Esophagus muscularis mucosa (tissue), 4 donors: ENCODE data around the gene TTYH3. TPM values are rescaled to one million over a fixed set of nuclear protein-coding genes. Genes with fewer than 3 reads are reported as not detected.

Experiments
- DNase-seq: peaks from one replicate; pipeline ENCODE4 v3.0.0-alpha.2; 2017; ENCODE audit errors: extremely low spot score
- H3K27ac ChIP-seq, 4 donors: fragments of 200-600 bp; sonication (generic); replicated peaks in 1 of 4; 1 replicate in 3 of 4; 2 replicates in 1 of 4; pipeline ENCODE4 v1.5.1; 2016 to 2019; ENCODE audit warnings: mild to moderate bottlenecking in 1 of 4
- H3K27me3 ChIP-seq, 4 donors: fragments of 200-600 bp; sonication (generic); one replicate each; pipeline versions ENCODE4 v1.5.1 to v1.6.0; 2016 to 2019
- H3K36me3 ChIP-seq, 4 donors: fragments of 200-600 bp; sonication (generic); one replicate each; pipeline ENCODE4 v1.5.1; 2016 to 2019
- H3K4me1 ChIP-seq, 4 donors: fragments of 200-600 bp; sonication (generic); one replicate each; pipeline ENCODE4 v1.5.1; 2016 to 2019
- H3K4me3 ChIP-seq, 4 donors: fragments of 200-600 bp; sonication (generic); 1 replicate in 2 of 4; 2 replicates in 2 of 4; pipeline ENCODE4 v1.5.1; 2016 to 2019; ENCODE audit warnings: mild to moderate bottlenecking in 4 of 4, moderate library complexity in 1 of 4
- H3K9me3 ChIP-seq, 4 donors: fragments of 200-600 bp; sonication (generic); 1 replicate in 3 of 4; 2 replicates in 1 of 4; pipeline ENCODE4 v1.5.1; 2016 to 2019
- CTCF ChIP-seq, 3 experiments: fragments of 200-600 bp in 2 of 3; fragments of 450-650 bp in 1 of 3; sonication (generic) in 2 of 3; IDR thresholded peaks; one replicate each; pipeline ENCODE4 v1.5.1; 2017 to 2019; ENCODE audit warnings: antibody characterized with exemption in 3 of 3, mild to moderate bottlenecking in 2 of 3, moderate library complexity in 1 of 3
- EP300 ChIP-seq: sonication (generic); formaldehyde crosslinking; IDR thresholded peaks from one replicate; pipeline ENCODE4 v1.6.1; 2017; ENCODE audit warnings: antibody characterized with exemption
- POLR2A ChIP-seq: fragments of 450-650 bp; IDR thresholded peaks from one replicate; pipeline ENCODE4 v1.6.1; 2017; ENCODE audit warnings: antibody characterized with exemption, moderate library complexity, mild to moderate bottlenecking, low read depth
- POLR2AphosphoS5 ChIP-seq, 2 donors: sonication (generic); formaldehyde crosslinking; IDR thresholded peaks; one replicate each; pipeline ENCODE4 v1.6.1; 2017; ENCODE audit warnings: antibody characterized with exemption in 2 of 2
- WGBS: methylation state at CpG from one replicate; pipeline ENCODE4 v1.1.5; 2018; 5-methylcytosine and 5-hydroxymethylcytosine counted together
- intact Hi-C: fragments of 100-400 bp; cut with DNase I; formaldehyde crosslinking; loops from one replicate; pipeline ENCODE4 v1.15.1; 2023
- total RNA-seq, 4 donors: library from RNA; depleted of rRNA; stranded (reverse); fragments of >200 nt; gene quantifications; one replicate each; pipeline versions ENCODE4 v1.1.0 to v1.2.1, GENCODE V29; 2016

TTYH3 gene
- total RNA-seq, 4 donors from 2014 or later = 17.4 to 25.7 (median 20.2) TPM

GRCh38 chr7:2641406-2642393 is 9.9 kb downstream of the TTYH3 start:
- Histone ChIP-seq H3K36me3 (peaks cover 0 to 3% (median under 1%) of the 10 kb centered on the region in 4 donors), H3K4me3 (peak overlapping the region; percentile 34 to 52 (median 41)), H3K27ac (peak overlapping the region; percentile 71 to 83 (median 80)), H3K4me1 (peaks cover 66 to 84% (median 83%) of the 10 kb centered on the region in 4 donors), H3K9me3 (no peaks in the 10 kb centered on the region), H3K27me3 (no peaks in the 10 kb centered on the region)
- intact Hi-C loops = loop anchor here (5.0 kb wide), 1 partner anchor 84 kb away; the partner anchor contains the start of genes BRAT1 and IQCE
- TF ChIP-seq CTCF (IDR thresholded peaks at IDR 0.05) (peak in 1 of 3 experiments; percentile 15), EP300 (no peak), POLR2A (no peak), POLR2AphosphoS5 (IDR thresholded peaks at IDR 0.05) (peak; percentile 82 to 90)
- WGBS = 19% methylated on average over 20 of the region's 39 CpGs
- peak; percentile 94 for DNase-seq

- intact Hi-C loops = loop anchor here (5.0 kb wide), 1 partner anchor 86 kb away; the partner anchor contains the start of genes BRAT1 and IQCE
- H3K9me3 ChIP-seq = no peaks in the 10 kb centered on the region
- no peak for DNase-seq
- peaks cover 16 to 22% (median 19%) of the 10 kb centered on the region in 4 donors for H3K36me3 ChIP-seq
- no peaks in the 10 kb centered on the region for H3K27me3 ChIP-seq
- H3K27ac ChIP-seq = no peak overlapping the region
- H3K4me1 ChIP-seq = peaks cover 47 to 65% (median 64%) of the 10 kb centered on the region in 4 donors
- TF ChIP-seq EP300 (no peak), CTCF (IDR thresholded peaks at IDR 0.05) (no peak), POLR2A (no peak), POLR2AphosphoS5 (IDR thresholded peaks at IDR 0.05) (no peak)
- WGBS = 84% methylated on average over 29 of the region's 29 CpGs
- no peak overlapping the region for H3K4me3 ChIP-seq
These were observed 11.8 kb downstream of the TTYH3 start for GRCh38 chr7:2643386-2644219.

GRCh38 chr7:2644220-2644561 is 12.4 kb downstream of the TTYH3 start:
- WGBS = 60% methylated on average over 1 of the region's 6 CpGs
- no peak for DNase-seq
- TF ChIP-seq EP300 (no peak), POLR2A (no peak), POLR2AphosphoS5 (IDR thresholded peaks at IDR 0.05) (no peak), CTCF (IDR thresholded peaks at IDR 0.05) (no peak)
- peaks cover 42 to 59% (median 58%) of the 10 kb centered on the region in 4 donors for H3K4me1 ChIP-seq
- intact Hi-C loops = loop anchor here (5.0 kb wide), 1 partner anchor 87 kb away; the partner anchor contains the start of genes BRAT1 and IQCE
- peaks cover 16 to 25% (median 22%) of the 10 kb centered on the region in 4 donors for H3K36me3 ChIP-seq
- no peak overlapping the region for H3K27ac ChIP-seq
- no peaks in the 10 kb centered on the region for H3K27me3 ChIP-seq
- no peaks in the 10 kb centered on the region for H3K9me3 ChIP-seq
- H3K4me3 ChIP-seq = no peak overlapping the region

- Histone ChIP-seq H3K27me3 (no peaks in the 10 kb centered on the region), H3K4me3 (no peak overlapping the region), H3K4me1 (peaks cover 39 to 54% (median 53%) of the 10 kb centered on the region in 4 donors), H3K9me3 (no peaks in the 10 kb centered on the region), H3K27ac (no peak overlapping the region), H3K36me3 (peaks cover 16 to 30% (median 27%) of the 10 kb centered on the region in 4 donors)
- TF ChIP-seq CTCF (IDR thresholded peaks at IDR 0.05) = no peak
- no peak for DNase-seq
- WGBS = 74% methylated on average over 11 of the region's 18 CpGs
- intact Hi-C loops = loop anchor here (5.0 kb wide), 1 partner anchor 87 kb away; the partner anchor contains the start of genes BRAT1 and IQCE
These were observed 12.9 kb downstream of the TTYH3 start for GRCh38 chr7:2644562-2645273.
